Adrenal gland (tissue), 5 donors: Measurements from ENCODE around the gene FRAT1.

ENCODE experiments used
- CTCF ChIP-seq, 6 experiments: fragments of 450-650 bp in 4 of 6; fragments of 200-600 bp in 2 of 6; sonication (generic) in 1 of 6; IDR thresholded peaks; 1 replicate in 5 of 6; 2 replicates in 1 of 6; pipeline versions ENCODE4 v1.5.1 to v1.8.0; 2016 to 2021; ENCODE audit warnings: antibody characterized with exemption in 6 of 6, mild to moderate bottlenecking in 2 of 6, moderate library complexity in 1 of 6
- POLR2A ChIP-seq, 2 donors: fragments of 450-650 bp; IDR thresholded peaks; one replicate each; pipeline ENCODE4 v1.6.1; 2017; ENCODE audit warnings: antibody characterized with exemption in 2 of 2, mild to moderate bottlenecking in 2 of 2, moderate library complexity in 1 of 2
- donor health status: DM: no; HTN: no; CAD: no.

GRCh38 chr10:97270523-97271154 is 48.4 kb upstream of the FRAT1 start:
- no peak for TF ChIP-seq CTCF (IDR thresholded peaks at IDR 0.05)
- TF ChIP-seq POLR2A (IDR thresholded peaks at IDR 0.05): no peak
